Measurements from ENCODE around the gene PTPN1. TPM values are rescaled to one million over a fixed set of nuclear protein-coding genes. Genes with fewer than 3 reads are reported as not detected.

The PTPN1 gene
- total and polyA plus RNA-seq, 2 donors (not counting 3 experiments of a cell fraction or from before 2014, with no cell fraction given) = 41.1 to 64.3 TPM

DNA sequence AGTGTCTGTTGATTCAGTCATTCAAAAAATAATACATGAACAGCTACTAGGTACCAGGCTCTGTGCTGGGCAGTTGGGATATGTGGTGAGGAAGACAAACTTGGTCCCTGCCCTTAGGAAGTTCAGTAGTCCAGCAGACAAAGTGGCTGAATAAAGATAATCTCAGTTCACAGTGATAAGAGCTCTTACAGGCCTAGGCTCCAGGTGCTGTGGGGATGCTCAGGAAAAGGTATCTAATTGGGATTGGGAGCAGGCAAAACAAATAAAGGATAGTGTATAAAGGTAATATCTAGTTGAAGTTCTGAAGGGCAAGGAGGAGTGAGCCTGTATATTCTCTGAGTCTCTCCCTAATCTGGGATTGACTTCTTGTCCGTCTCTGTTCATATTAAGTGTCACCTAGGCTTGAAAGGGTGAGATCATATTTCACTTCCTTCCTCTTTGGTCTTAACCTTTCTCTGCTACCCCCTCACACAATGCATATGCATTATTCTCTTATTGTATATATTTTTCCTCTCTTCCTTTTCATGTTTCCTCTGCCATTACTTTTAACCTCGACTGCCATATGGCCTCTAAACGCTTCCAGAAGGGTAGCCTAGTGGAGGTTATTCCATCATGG lies 13.5 kb downstream of the PTPN1 start:
- peaks cover 91% of the 10 kb centered on the region for H3K79me2 ChIP-seq (ENCODE audit: control insufficient read depth, insufficient read depth, low read length)
- peak; percentile 52 for FAIRE-seq
- peak; percentile 36 for DNase-seq (ENCODE audit: low read depth, low spot score)
- dilution Hi-C loops (cut with MboI; ENCODE audit: extremely low pct_ligation_motif_present, low sequenced_read_pairs) = no loop called here
- H3K27ac ChIP-seq (ENCODE audit: insufficient read depth, low read depth, low read length) = peak overlapping the region; percentile 23
- H3K27me3 ChIP-seq (ENCODE audit: control insufficient read depth in 2 of 2, insufficient read depth in 2 of 2, low read length in 2 of 2) = no peaks in the 10 kb centered on the region
- ChIA-PET POLR2A (no interaction called here), CTCF (interaction anchor here (0.9 to 1.5 kb wide), 6 partner anchors 10 to 53 kb away, joined by 3 to 5 read pairs (median 3); no protein-coding TSS in a partner anchor)
- no peaks in the 10 kb centered on the region for H4K20me1 ChIP-seq (replicated peaks; ENCODE audit: control insufficient read depth, extremely low read depth, insufficient read depth, low read length)
- TSS peak; percentile 48 for BruUV-seq (replicated peaks)
- H2AFZ ChIP-seq (ENCODE audit: low read depth, low read length) = no peak overlapping the region
- H3K4me3 ChIP-seq (replicated peaks in 1 of 3; ENCODE audit: insufficient read depth in 1 of 3, low read depth in 1 of 3, low read length in 3 of 3) = no peak overlapping the region
- H3K4me1 ChIP-seq (ENCODE audit: control insufficient read depth, extremely low read depth, insufficient read depth, low read length) = peaks cover 50% of the 10 kb centered on the region
- peak overlapping the region; percentile 48 for H3K4me2 ChIP-seq (ENCODE audit: insufficient read depth, low read length)
- H3K9me1 ChIP-seq (replicated peaks; ENCODE audit: control insufficient read depth, extremely low read depth, insufficient read depth, low read length) = no peaks in the 10 kb centered on the region
- intact Hi-C loops (cut with micrococcal nuclease) = loop anchor here (1.0 kb wide), 1 partner anchor 10 kb away; no protein-coding TSS in a partner anchor
- no peaks in the 10 kb centered on the region for H3K9me3 ChIP-seq (replicated peaks; ENCODE audit: control insufficient read depth, insufficient read depth, low read length)
- H3K36me3 ChIP-seq (ENCODE audit: control insufficient read depth in 2 of 2, extremely low read depth in 1 of 2, insufficient read depth in 2 of 2, low read length in 2 of 2) = no peaks in the 10 kb centered on the region
- H3K9ac ChIP-seq (replicated peaks; ENCODE audit: extremely low read depth, insufficient read depth, low read length) = no peak overlapping the region
- TF ChIP-seq MYC (IDR thresholded peaks at IDR 0.05; ENCODE audit: low read depth, low read length) (no peak), JUN (IDR thresholded peaks at IDR 0.05; ENCODE audit: borderline replicate concordance, insufficient read depth, insufficient read length, low read depth) (peak; percentile 27)

DNA sequence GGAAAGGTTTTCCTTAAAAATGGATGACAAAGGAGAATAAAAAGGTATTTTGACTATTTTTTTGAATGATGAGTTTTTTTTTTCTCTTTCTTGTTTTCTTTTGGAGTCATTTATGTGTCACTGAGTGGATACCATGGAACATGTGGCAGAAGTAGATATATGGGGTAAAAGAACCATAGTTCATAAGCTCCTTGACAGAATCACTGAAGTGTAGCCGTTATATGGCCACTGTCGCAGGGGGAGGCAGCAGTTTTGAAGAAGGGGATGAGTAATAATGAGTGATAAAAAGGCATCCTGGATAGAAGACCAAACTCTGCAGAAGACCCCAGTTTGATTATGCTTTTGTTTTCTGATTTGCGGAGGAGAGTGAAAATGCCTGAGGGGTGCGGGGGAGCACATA lies 15.5 kb downstream of the PTPN1 start:
- Histone ChIP-seq H3K4me3 (replicated peaks in 1 of 3; ENCODE audit: insufficient read depth in 1 of 3, low read depth in 1 of 3, low read length in 3 of 3) (no peak overlapping the region), H3K9me1 (replicated peaks; ENCODE audit: control insufficient read depth, extremely low read depth, insufficient read depth, low read length) (no peaks in the 10 kb centered on the region), H3K4me1 (ENCODE audit: control insufficient read depth, extremely low read depth, insufficient read depth, low read length) (peaks cover 56% of the 10 kb centered on the region), H3K36me3 (ENCODE audit: control insufficient read depth in 2 of 2, extremely low read depth in 1 of 2, insufficient read depth in 2 of 2, low read length in 2 of 2) (no peaks in the 10 kb centered on the region), H3K27ac (ENCODE audit: insufficient read depth, low read depth, low read length) (no peak overlapping the region), H3K4me2 (ENCODE audit: insufficient read depth, low read length) (no peak overlapping the region), H3K9me3 (replicated peaks; ENCODE audit: control insufficient read depth, insufficient read depth, low read length) (no peaks in the 10 kb centered on the region), H4K20me1 (replicated peaks; ENCODE audit: control insufficient read depth, extremely low read depth, insufficient read depth, low read length) (no peaks in the 10 kb centered on the region), H3K27me3 (ENCODE audit: control insufficient read depth in 2 of 2, insufficient read depth in 2 of 2, low read length in 2 of 2) (no peaks in the 10 kb centered on the region), H2AFZ (ENCODE audit: low read depth, low read length) (no peak overlapping the region), H3K79me2 (ENCODE audit: control insufficient read depth, insufficient read depth, low read length) (peaks cover 91% of the 10 kb centered on the region), H3K9ac (replicated peaks; ENCODE audit: extremely low read depth, insufficient read depth, low read length) (no peak overlapping the region)
- FAIRE-seq = no peak
- intact Hi-C loops (cut with micrococcal nuclease) = no loop called here
- no TSS peak for BruUV-seq (replicated peaks)
- ChIA-PET POLR2A (interaction anchor here (2.2 kb wide), 1 partner anchor 14 kb away, joined by 4 read pairs; no protein-coding TSS in a partner anchor), CTCF (interaction anchor here (0.6 to 3.1 kb wide), 12 partner anchors 8 to 54 kb away, joined by 3 to 19 read pairs (median 4); no protein-coding TSS in a partner anchor)
- dilution Hi-C loops (cut with MboI; ENCODE audit: extremely low pct_ligation_motif_present, low sequenced_read_pairs) = no loop called here
- DNase-seq (ENCODE audit: low read depth, low spot score) = no peak
- no peak for TF ChIP-seq EZH2 (IDR thresholded peaks at IDR 0.05; ENCODE audit: borderline replicate concordance, low read depth, low read length, severe bottlenecking)
- no peak for TF ChIP-seq GATA2 (IDR thresholded peaks at IDR 0.05; ENCODE audit: insufficient read depth, insufficient read length, low read depth, low read length)
- no peak for TF ChIP-seq MYC (IDR thresholded peaks at IDR 0.05; ENCODE audit: low read depth, low read length)
- TF ChIP-seq POLR2A (IDR thresholded peaks at IDR 0.05; ENCODE audit: low read depth, low read length) = no peak
- no peak for TF ChIP-seq JUN (IDR thresholded peaks at IDR 0.05; ENCODE audit: borderline replicate concordance, insufficient read depth, insufficient read length, low read depth)
- no peak for TF ChIP-seq POLR2AphosphoS5 (IDR thresholded peaks at IDR 0.05; ENCODE audit: insufficient read depth, low read depth, low read length)
- no peak for TF ChIP-seq FOS (IDR thresholded peaks at IDR 0.05; ENCODE audit: borderline replicate concordance, insufficient read depth, low read length)
- TF ChIP-seq, protein P1, sequence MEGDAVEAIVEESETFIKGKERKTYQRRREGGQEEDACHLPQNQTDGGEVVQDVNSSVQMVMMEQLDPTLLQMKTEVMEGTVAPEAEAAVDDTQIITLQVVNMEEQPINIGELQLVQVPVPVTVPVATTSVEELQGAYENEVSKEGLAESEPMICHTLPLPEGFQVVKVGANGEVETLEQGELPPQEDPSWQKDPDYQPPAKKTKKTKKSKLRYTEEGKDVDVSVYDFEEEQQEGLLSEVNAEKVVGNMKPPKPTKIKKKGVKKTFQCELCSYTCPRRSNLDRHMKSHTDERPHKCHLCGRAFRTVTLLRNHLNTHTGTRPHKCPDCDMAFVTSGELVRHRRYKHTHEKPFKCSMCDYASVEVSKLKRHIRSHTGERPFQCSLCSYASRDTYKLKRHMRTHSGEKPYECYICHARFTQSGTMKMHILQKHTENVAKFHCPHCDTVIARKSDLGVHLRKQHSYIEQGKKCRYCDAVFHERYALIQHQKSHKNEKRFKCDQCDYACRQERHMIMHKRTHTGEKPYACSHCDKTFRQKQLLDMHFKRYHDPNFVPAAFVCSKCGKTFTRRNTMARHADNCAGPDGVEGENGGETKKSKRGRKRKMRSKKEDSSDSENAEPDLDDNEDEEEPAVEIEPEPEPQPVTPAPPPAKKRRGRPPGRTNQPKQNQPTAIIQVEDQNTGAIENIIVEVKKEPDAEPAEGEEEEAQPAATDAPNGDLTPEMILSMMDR (IDR thresholded peaks at IDR 0.05; ENCODE audit: extremely low read depth in 1 of 2, insufficient read depth in 1 of 2, low read depth in 1 of 2, low read length in 2 of 2) = no peak
- TF ChIP-seq, protein P2, sequence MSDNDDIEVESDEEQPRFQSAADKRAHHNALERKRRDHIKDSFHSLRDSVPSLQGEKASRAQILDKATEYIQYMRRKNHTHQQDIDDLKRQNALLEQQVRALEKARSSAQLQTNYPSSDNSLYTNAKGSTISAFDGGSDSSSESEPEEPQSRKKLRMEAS (IDR thresholded peaks at IDR 0.05; ENCODE audit: insufficient read depth, insufficient read length) = no peak

Data from endothelial cell of umbilical vein (primary cell).